Muscle of leg (tissue), 16 donors: ENCODE data around the gene CHST7. TPM values are rescaled to one million over a fixed set of nuclear protein-coding genes. Genes with fewer than 3 reads are reported as not detected.
"Not testable (repeated sequence)": the region's sequence is repeated elsewhere in the genome, so short reads cannot be mapped to it uniquely, and the experiment has no call there.

Experiments used
- DNase-seq: peaks from one replicate; pipeline ENCODE4 v3.0.0; 2013
- H3K27ac ChIP-seq: one replicate; pipeline ENCODE4 v1.5.1; 2013; ENCODE audit warnings: mild to moderate bottlenecking, low read length, control low read depth
- H3K27me3 ChIP-seq: one replicate; pipeline ENCODE4 v1.6.1; 2013; ENCODE audit warnings: low read length; ENCODE audit not compliant: control insufficient read depth, insufficient read depth
- H3K36me3 ChIP-seq: one replicate; pipeline ENCODE4 v1.6.1; 2013; ENCODE audit warnings: low read length; ENCODE audit not compliant: control insufficient read depth, insufficient read depth
- H3K4me1 ChIP-seq: one replicate; pipeline ENCODE4 v1.6.1; 2013; ENCODE audit warnings: low read length; ENCODE audit not compliant: control insufficient read depth, insufficient read depth
- H3K4me3 ChIP-seq: one replicate; pipeline ENCODE4 v1.5.1; 2013; ENCODE audit warnings: low read length, control low read depth
- H3K9me3 ChIP-seq: replicated peaks from 2 replicates; pipeline ENCODE4 v1.6.1; 2013; ENCODE audit warnings: low read depth, low read length; ENCODE audit not compliant: control insufficient read depth
- WGBS: methylation state at CpG from one replicate; pipeline ENCODE4 v1.1.5; 2013; ENCODE audit warnings: missing lambda C conversion rate; ENCODE audit not compliant: insufficient coverage; 5-methylcytosine and 5-hydroxymethylcytosine counted together
- long read RNA-seq, 11 donors: transcript quantifications; one replicate each; lab custom pipeline, GENCODE V29; 2026
- polyA plus RNA-seq, 8 donors: library from polyadenylated mRNA; unstranded; fragments of 120-200 nt; gene quantifications; one replicate each; pipeline versions ENCODE4 v1.2.1 to v1.2.3, GENCODE V29; 2013; ENCODE audit warnings: inconsistent platforms in 1 of 8, low replicate concordance in 1 of 8; ENCODE audit not compliant: insufficient read length in 8 of 8, insufficient read depth in 1 of 8
- total RNA-seq: library from RNA; stranded (reverse); fragments of 120-200 nt; gene quantifications from one replicate; pipeline ENCODE4 v1.2.4, GENCODE V29; 2013

The CHST7 gene, protein sequence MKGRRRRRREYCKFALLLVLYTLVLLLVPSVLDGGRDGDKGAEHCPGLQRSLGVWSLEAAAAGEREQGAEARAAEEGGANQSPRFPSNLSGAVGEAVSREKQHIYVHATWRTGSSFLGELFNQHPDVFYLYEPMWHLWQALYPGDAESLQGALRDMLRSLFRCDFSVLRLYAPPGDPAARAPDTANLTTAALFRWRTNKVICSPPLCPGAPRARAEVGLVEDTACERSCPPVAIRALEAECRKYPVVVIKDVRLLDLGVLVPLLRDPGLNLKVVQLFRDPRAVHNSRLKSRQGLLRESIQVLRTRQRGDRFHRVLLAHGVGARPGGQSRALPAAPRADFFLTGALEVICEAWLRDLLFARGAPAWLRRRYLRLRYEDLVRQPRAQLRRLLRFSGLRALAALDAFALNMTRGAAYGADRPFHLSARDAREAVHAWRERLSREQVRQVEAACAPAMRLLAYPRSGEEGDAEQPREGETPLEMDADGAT
- total RNA-seq (5.6 TPM), polyA plus RNA-seq (1 to 10 TPM; 3.7 to 7.0 (median 4.5) TPM)
- long read RNA-seq, donor 1, partial matches to known transcripts: 0 of 2 reads
- long read RNA-seq, donor 1, other reads (novel, unspliced or antisense): 0 of 2 reads
- long read RNA-seq, donor 2: 0 reads
- long read RNA-seq, donor 3, transcript CHST7-201 (2 exons, 2,289 nt): major isoform, 8 of 8 reads
- long read RNA-seq, donor 3, partial matches to known transcripts: 0 of 8 reads
- long read RNA-seq, donor 3, other reads (novel, unspliced or antisense): 0 of 8 reads
- long read RNA-seq, donor 4, partial matches to known transcripts: 0 of 3 reads
- long read RNA-seq, donor 4, other reads (novel, unspliced or antisense): 0 of 3 reads
- long read RNA-seq, donor 5, transcript CHST7-201 (2 exons, 2,289 nt): major isoform, 5 of 5 reads
- long read RNA-seq, donor 5, partial matches to known transcripts: 0 of 5 reads
- long read RNA-seq, donor 5, other reads (novel, unspliced or antisense): 0 of 5 reads
- long read RNA-seq, donor 6, transcript CHST7-201 (2 exons, 2,289 nt): major isoform, 5 of 5 reads
- long read RNA-seq, donor 6, partial matches to known transcripts: 0 of 5 reads
- long read RNA-seq, donor 6, other reads (novel, unspliced or antisense): 0 of 5 reads
- long read RNA-seq, donor 7, partial matches to known transcripts: 0 of 3 reads
- long read RNA-seq, donor 7, other reads (novel, unspliced or antisense): 0 of 3 reads
- long read RNA-seq, donor 8, partial matches to known transcripts: 0 of 3 reads
- long read RNA-seq, donor 8, other reads (novel, unspliced or antisense): 0 of 3 reads
- long read RNA-seq, donor 9, partial matches to known transcripts: 0 of 4 reads
- long read RNA-seq, donor 9, other reads (novel, unspliced or antisense): 0 of 4 reads
- long read RNA-seq, donor 10, partial matches to known transcripts: 0 of 3 reads
- long read RNA-seq, donor 10, other reads (novel, unspliced or antisense): 0 of 3 reads
- long read RNA-seq, donor 11, partial matches to known transcripts: 0 of 2 reads
- long read RNA-seq, donor 11, other reads (novel, unspliced or antisense): 0 of 2 reads

DNA sequence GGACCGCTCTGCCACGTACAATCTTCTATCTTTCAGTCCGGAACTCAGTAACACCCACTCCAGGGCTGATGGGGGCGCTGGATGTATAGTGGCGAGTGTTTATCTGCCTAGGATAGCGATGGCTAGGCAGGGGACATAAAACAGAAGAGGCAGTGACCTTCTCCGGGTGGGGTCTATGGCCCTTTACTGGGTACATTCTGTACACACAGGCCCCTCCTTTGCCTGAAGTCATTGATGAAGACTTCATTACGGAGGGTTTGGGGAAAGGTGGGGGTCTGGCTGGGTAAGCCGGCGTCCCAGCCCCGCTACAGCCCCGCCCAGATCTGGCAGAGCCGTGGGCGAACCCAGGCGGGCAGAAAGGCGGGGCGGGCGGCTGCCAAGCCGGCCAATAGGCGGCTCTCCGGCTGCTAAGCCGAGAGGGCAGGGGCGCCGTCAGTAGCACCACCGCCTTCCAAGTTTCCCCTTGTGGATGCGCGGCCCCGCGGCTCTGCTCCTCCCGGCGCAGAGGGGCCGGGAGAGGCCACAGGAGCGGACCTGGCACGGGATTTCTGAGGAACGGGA lies at the start of gene CHST7:
CHST7 (plus strand) TSS at position 435 of the 561 bp plus-strand sequence. CDS start 167 bp downstream, outside the sequence.
- peak within 1 kb of the TSS; percentile 50 for H3K4me3 ChIP-seq
- H3K9me3 ChIP-seq: no peaks in the 10 kb centered on the region
- WGBS: 34% methylated on average over 31 of the region's 35 CpGs
- DNase-seq: peak; percentile 67
- peaks cover 40% of the 10 kb centered on the region for H3K27me3 ChIP-seq
- peak within 1 kb of the TSS; percentile 51 for H3K27ac ChIP-seq
- H3K4me1 ChIP-seq: peaks cover 6% of the 10 kb centered on the region
- no peaks in the 10 kb centered on the region for H3K36me3 ChIP-seq

DNA sequence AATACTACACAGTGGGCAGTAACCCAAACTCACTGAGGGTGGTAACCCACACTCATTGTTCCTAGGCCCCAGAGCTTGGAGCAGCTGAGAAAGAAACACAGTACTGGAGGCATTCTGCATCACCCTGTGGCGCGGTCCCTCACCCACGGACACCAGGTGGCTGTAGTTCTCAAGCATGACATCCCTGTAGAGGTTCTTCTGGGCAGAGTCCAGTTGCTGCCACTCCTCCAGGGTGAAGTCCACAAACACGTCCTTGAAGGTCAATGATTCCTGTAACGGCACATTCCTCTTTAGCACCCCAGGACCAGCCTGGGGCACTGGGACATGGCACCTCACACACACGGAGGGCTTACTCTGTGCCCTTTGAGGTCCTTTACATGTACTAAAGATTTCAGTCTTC lies 44.9 kb upstream of the CHST7 start:
- not testable (repeated sequence) for H3K36me3 ChIP-seq, DNase-seq, H3K4me3 ChIP-seq, H3K9me3 ChIP-seq, H3K4me1 ChIP-seq, H3K27ac ChIP-seq, H3K27me3 ChIP-seq
- 90% methylated on average over 3 of the region's 6 CpGs for whole genome bisulfite sequencing

DNA sequence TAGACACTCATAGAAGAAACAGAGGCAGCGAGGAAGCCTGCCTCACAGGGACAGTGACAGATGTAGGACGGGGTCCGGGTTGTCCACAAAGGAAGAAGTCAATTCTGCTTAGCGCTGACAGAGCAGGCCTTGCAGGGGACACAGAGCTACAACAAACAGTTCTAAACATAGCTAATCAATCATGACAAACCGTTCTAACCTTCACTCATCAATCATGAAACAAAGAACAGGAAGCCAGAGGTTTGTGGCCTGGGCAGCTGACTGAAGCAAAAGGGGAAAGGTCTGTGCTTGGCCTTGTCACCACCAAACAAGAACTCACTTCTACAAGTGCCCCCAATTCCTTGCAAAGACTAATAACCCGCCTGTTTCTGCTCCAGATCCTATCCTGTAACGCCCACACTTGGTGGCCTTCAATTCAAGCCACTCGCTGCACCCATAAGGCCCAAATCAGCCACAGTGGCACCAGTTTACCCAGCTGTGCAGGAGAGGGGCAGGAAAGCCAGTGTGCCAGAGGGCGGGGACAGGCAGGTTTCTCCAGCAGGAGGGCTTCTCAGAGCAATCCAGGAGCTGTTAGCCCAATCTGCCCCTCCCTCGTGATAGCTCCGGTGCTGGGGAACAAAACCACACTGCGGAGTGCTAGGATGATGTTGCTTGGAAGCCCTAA lies 43.7 kb upstream of the CHST7 start:
- not testable (repeated sequence) for H3K36me3 ChIP-seq, H3K4me1 ChIP-seq, H3K27me3 ChIP-seq, H3K4me3 ChIP-seq, H3K9me3 ChIP-seq, H3K27ac ChIP-seq, DNase-seq
- WGBS: 75% methylated on average over 2 of the region's 12 CpGs

DNA sequence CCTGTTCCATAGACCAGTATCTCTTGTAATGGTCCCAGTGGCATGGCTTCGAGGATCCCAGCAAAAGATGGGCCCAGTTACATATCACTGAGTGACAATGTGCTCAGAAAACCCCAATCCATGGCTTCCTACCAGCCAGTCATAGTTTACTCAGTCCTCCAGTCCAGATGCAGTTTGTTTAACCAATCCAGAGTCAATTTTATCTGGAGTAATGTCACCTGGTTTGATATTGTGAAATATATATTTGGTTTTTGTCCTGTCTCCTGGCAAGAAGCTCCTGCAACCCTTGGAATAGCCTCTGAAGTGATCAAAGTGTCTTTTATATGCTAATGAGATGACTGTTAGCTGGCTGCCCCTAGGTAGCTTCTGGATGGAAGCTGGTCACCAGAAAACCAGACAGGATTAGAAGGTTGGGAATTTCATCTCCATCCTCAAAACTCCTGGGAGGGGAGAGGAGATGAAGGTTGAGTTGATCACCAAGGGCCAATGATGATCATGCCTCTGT lies 43.1 kb upstream of the CHST7 start:
- not testable (repeated sequence) for H3K36me3 ChIP-seq, H3K27ac ChIP-seq, DNase-seq, H3K9me3 ChIP-seq, H3K27me3 ChIP-seq, H3K4me1 ChIP-seq, H3K4me3 ChIP-seq
- 100% methylated on average over 1 of the region's 1 CpG for WGBS

DNA sequence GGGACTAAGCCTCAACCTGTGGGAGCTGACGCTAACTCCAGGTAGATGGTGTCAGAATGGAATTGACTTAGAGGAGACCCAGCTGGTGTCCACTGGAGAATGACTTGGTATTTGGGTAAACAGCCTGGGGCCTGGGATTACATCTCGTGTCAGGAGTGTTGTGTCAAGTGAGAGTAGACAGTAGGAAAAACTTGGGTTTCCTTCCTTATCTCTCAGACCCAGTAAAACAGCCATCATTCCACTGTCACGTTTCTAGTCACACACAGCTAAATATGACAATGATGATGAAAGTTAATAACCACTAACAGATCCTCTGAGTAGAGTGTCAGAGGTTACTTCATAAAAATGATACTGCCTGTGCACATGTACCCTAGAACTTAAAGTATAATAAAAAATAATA lies 42.1 kb upstream of the CHST7 start:
- WGBS: 82% methylated on average over 1 of the region's 3 CpGs
- H3K27me3 ChIP-seq: peaks cover 2% of the 10 kb centered on the region
- H3K4me3 ChIP-seq: no peak overlapping the region
- H3K4me1 ChIP-seq: no peaks in the 10 kb centered on the region
- H3K36me3 ChIP-seq: no peaks in the 10 kb centered on the region
- no peaks in the 10 kb centered on the region for H3K9me3 ChIP-seq
- H3K27ac ChIP-seq: no peak overlapping the region
- DNase-seq: no peak

DNA sequence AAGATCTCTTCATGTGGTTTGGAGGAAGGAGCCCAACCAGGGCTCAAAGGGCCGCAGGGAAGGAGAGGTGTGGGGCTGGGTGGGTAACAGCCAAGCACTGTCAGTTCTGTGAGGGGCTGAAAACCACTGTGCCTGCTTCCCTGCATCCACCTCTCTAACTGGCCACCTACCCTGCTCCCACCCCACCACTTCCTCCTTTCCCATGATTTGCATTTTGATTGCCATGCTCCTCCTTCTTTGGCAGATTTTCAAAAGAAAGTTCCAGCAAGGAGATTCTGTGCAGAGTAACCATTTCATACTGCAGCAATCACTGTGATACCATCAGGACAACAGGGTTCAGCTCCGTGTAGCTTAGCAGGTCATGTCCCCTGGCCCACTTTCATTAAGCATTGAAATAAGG lies 30.1 kb upstream of the CHST7 start:
- DNase-seq: no peak
- H3K27ac ChIP-seq: no peak overlapping the region
- H3K9me3 ChIP-seq: no peaks in the 10 kb centered on the region
- H3K36me3 ChIP-seq: peaks cover 14% of the 10 kb centered on the region
- H3K4me1 ChIP-seq: peaks cover 3% of the 10 kb centered on the region
- H3K4me3 ChIP-seq: no peak overlapping the region
- 50% methylated on average over 1 of the region's 2 CpGs for WGBS
- H3K27me3 ChIP-seq: peaks cover 13% of the 10 kb centered on the region

DNA sequence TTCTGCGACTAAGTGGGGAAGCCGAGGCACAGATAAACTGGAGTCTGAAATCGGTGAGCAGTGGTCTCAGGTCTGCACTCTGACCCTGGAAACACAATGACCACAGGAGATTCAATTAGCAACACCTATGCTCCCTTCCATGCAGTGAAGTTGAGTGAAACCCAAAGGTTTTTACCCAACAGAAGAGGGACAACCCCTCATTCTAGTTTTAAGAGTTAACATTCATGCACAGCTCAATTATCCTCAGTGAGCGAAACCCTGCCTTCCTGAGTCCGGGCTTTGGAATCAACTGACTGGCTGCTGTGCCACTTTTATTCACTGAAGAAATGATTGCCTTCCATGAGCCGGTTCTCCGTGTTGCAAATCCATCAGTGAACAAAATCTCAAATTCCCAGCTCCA lies 29.0 kb upstream of the CHST7 start:
- WGBS: 42% methylated on average over 2 of the region's 7 CpGs
- not testable (repeated sequence) for H3K9me3 ChIP-seq, H3K27ac ChIP-seq, H3K4me1 ChIP-seq, DNase-seq
- peaks cover 13% of the 10 kb centered on the region for H3K27me3 ChIP-seq
- peak overlapping the region; percentile 84 for H3K4me3 ChIP-seq
- H3K36me3 ChIP-seq: peaks cover 14% of the 10 kb centered on the region

DNA sequence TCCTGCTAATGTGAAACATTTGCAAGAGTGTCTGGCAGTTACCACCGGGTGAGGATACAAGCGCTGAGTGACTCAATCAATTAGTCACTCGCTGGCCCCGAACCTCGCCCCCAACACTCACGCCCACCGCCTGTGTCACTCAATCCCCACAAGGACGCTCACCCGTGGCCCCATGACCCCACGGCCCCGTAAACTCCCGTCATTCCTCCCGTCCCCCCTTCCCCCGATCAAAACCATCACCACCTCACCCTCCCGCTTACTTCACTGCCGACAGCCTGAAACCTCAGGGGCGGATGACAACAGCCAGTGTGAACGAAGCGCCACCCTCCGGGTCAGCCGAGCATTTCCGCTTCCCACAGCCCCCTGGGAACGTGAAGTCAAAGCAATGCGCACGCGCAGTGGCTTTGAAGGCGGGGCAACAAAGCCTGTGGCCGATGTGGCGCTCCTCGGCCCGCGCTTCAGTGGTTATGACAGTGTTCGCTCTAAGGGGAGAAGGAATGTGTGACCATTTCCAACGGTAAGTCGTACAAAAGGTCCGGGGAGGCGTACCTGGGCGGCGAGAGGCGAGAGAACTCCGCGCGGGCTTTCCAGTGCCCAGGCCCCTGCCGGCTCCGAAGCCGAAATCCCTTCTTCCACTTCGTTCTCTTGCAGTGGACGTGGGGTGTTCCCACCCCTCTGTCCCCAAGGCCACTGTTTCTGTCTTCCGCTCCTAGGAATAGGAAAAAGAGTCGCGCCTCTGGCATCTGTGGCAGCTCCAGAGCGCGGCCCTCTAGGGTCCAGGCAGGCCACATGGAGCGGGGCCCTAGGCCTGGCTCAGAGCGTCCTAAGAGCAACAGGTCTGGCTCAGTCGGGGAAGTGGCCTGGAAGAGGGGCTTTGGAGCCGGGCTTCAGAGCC lies 28.2 kb upstream of the CHST7 start, which contains the start of gene ZNF674:
ZNF674 (minus strand) TSS at position 311 of the 895 bp plus-strand sequence. CDS start 3,334 bp downstream, outside the sequence.
- 30% methylated on average over 50 of the region's 57 CpGs for WGBS
- peak; percentile 96 for DNase-seq
- H3K27ac ChIP-seq: peak within 1 kb of the TSS; percentile 92
- H3K36me3 ChIP-seq: peaks cover 14% of the 10 kb centered on the region
- peak within 1 kb of the TSS; percentile 84 for H3K4me3 ChIP-seq
- H3K4me1 ChIP-seq: peaks cover 3% of the 10 kb centered on the region
- H3K27me3 ChIP-seq: peaks cover 13% of the 10 kb centered on the region
- no peaks in the 10 kb centered on the region for H3K9me3 ChIP-seq
